Stimulated activated CD8-positive, alpha-beta memory T cell treated with anti-CD3 and anti-CD28 coated beads, Interleukin-12 subunit alpha, Interleukin-12 subunit beta, amount 100 ng/mL, for 24 hours (primary cell): ENCODE results near the gene ENAH.
"Not testable (repeated sequence)": the region's sequence is repeated elsewhere in the genome, so short reads cannot be mapped to it uniquely, and the experiment has no call there.

ENCODE experiments used
- DNase-seq: peaks from one replicate; pipeline ENCODE4 v3.0.0-alpha.2; 2020; ENCODE audit errors: extremely low read depth

The ENAH gene

GRCh38 chr1:225493591-225494246, 159.2 kb downstream of the ENAH start:
- DNase-seq, result no peak

- no peak for DNase-seq
Measured at GRCh38 chr1:225488676-225489075, 164.2 kb downstream of the ENAH start.

GRCh38 chr1:225486856-225487255, 166.1 kb downstream of the ENAH start:
- DNase-seq, result no peak

GRCh38 chr1:225485991-225486530, 166.9 kb downstream of the ENAH start:
- no peak for DNase-seq

GRCh38 chr1:225485226-225485625, 167.7 kb downstream of the ENAH start:
- no peak for DNase-seq

GRCh38 chr1:225484657-225485214, 168.2 kb downstream of the ENAH start:
- no peak for DNase-seq

- no peak for DNase-seq
Measured at GRCh38 chr1:225483818-225484656, 168.9 kb downstream of the ENAH start.

- DNase-seq, result no peak
Measured at GRCh38 chr1:225482421-225482950, 170.4 kb downstream of the ENAH start.

- DNase-seq, result no peak
Measured at GRCh38 chr1:225481738-225482137, 171.2 kb downstream of the ENAH start.

- DNase-seq, result no peak
Measured at GRCh38 chr1:225480825-225481434, 172.0 kb downstream of the ENAH start.

GRCh38 chr1:225479996-225480720, 172.8 kb downstream of the ENAH start:
- no peak for DNase-seq

GRCh38 chr1:225479341-225479740, 173.6 kb downstream of the ENAH start:
- DNase-seq, result no peak

- DNase-seq, result no peak
Measured at GRCh38 chr1:225477296-225477911, 175.5 kb downstream of the ENAH start.

GRCh38 chr1:225476538-225476988, 176.4 kb downstream of the ENAH start:
- no peak for DNase-seq

GRCh38 chr1:225476100-225476511, 176.8 kb downstream of the ENAH start:
- no peak for DNase-seq

GRCh38 chr1:225474986-225475820, 177.7 kb downstream of the ENAH start:
- DNase-seq, result no peak

GRCh38 chr1:225474439-225474985, 178.4 kb downstream of the ENAH start:
- no peak for DNase-seq

GRCh38 chr1:225473676-225474438, 179.1 kb downstream of the ENAH start:
- DNase-seq, result not testable (repeated sequence)

- DNase-seq, result not testable (repeated sequence)
Measured at GRCh38 chr1:225473266-225473665, 179.7 kb downstream of the ENAH start.
